Measurements from ENCODE around the gene IQCK.

DNA sequence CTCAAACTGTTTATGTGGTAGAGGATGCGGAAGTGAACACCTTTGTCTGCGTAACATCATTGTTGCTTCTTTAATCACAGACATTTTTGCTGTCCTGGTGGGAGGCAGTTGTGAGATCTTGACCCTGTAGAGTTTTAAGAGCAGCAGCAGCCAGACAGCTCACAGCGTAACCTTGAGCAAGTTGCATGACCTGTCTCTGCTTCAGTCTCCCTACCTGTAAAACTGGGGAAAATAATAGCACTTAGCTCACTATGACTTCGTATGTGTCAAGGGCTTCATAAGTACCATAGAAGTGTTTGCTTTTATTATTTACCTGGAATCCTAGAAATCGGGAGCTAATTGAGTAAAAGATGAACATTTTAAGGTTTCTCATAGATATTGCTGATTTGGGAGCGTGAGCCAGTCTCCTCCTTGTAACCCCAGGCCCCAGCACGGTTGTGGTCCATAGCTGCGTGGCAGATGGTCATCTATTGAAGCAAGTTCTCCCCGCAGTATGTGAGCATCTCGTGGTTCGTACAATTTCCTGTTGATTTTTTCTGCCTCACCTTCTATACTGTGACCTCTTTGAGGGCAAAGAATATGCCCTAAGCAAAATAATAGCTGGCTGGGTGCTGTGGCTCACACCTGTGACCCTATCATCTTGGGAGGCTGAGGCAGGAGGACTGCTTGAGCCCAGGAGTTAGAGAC lies 132.2 kb downstream of the IQCK start:
- no peak for TF ChIP-seq POLR2A (IDR thresholded peaks at IDR 0.05)
- TF ChIP-seq, protein P1, sequence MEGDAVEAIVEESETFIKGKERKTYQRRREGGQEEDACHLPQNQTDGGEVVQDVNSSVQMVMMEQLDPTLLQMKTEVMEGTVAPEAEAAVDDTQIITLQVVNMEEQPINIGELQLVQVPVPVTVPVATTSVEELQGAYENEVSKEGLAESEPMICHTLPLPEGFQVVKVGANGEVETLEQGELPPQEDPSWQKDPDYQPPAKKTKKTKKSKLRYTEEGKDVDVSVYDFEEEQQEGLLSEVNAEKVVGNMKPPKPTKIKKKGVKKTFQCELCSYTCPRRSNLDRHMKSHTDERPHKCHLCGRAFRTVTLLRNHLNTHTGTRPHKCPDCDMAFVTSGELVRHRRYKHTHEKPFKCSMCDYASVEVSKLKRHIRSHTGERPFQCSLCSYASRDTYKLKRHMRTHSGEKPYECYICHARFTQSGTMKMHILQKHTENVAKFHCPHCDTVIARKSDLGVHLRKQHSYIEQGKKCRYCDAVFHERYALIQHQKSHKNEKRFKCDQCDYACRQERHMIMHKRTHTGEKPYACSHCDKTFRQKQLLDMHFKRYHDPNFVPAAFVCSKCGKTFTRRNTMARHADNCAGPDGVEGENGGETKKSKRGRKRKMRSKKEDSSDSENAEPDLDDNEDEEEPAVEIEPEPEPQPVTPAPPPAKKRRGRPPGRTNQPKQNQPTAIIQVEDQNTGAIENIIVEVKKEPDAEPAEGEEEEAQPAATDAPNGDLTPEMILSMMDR (IDR thresholded peaks at IDR 0.05) = no peak

All from thyroid gland (tissue), 4 donors.